ENCODE results near the gene GMPPB.
"Not testable (repeated sequence)": the region's sequence is repeated elsewhere in the genome, so short reads cannot be mapped to it uniquely, and the experiment has no call there.

GMPPB gene

GRCh38 chr3:49723628-49724551 lies at the start of gene GMPPB:
Gene GMPPB (minus strand): TSS chr3:49723951. CDS start chr3:49723726, 225 bp downstream.
- DNase-seq (ENCODE audit: low read depth), result peak; percentile 87

- no peak for DNase-seq (ENCODE audit: low read depth)
Measured at GRCh38 chr3:49772703-49773102, 49.0 kb upstream of the GMPPB start.

- DNase-seq (ENCODE audit: low read depth), result no peak
Measured at GRCh38 chr3:49771340-49771938, 47.7 kb upstream of the GMPPB start.

GRCh38 chr3:49769926-49770325 lies 46.2 kb upstream of the GMPPB start:
- no peak for DNase-seq (ENCODE audit: low read depth)

GRCh38 chr3:49769286-49769915 lies 45.6 kb upstream of the GMPPB start:
- no peak for DNase-seq (ENCODE audit: low read depth)

GRCh38 chr3:49763981-49764380 lies 40.2 kb upstream of the GMPPB start:
- DNase-seq (ENCODE audit: low read depth), result no peak

- no peak for DNase-seq (ENCODE audit: low read depth)
Measured at GRCh38 chr3:49761661-49762060, 37.9 kb upstream of the GMPPB start.

- no peak for DNase-seq (ENCODE audit: low read depth)
Measured at GRCh38 chr3:49759226-49759625, 35.5 kb upstream of the GMPPB start.

GRCh38 chr3:49757197-49757596 lies 33.4 kb upstream of the GMPPB start:
- no peak for DNase-seq (ENCODE audit: low read depth)

- no peak for DNase-seq (ENCODE audit: low read depth)
Measured at GRCh38 chr3:49756036-49756435, 32.3 kb upstream of the GMPPB start.

GRCh38 chr3:49754536-49754935 lies 30.8 kb upstream of the GMPPB start:
- no peak for DNase-seq (ENCODE audit: low read depth)

GRCh38 chr3:49751501-49751900 lies 27.8 kb upstream of the GMPPB start:
- no peak for DNase-seq (ENCODE audit: low read depth)

GRCh38 chr3:49750056-49750455 lies 26.3 kb upstream of the GMPPB start:
- no peak for DNase-seq (ENCODE audit: low read depth)

- not testable (repeated sequence) for DNase-seq (ENCODE audit: low read depth)
Measured at GRCh38 chr3:49748874-49749273, 25.1 kb upstream of the GMPPB start.

GRCh38 chr3:49747792-49748480 lies 24.2 kb upstream of the GMPPB start:
- no peak for DNase-seq (ENCODE audit: low read depth)

- DNase-seq (ENCODE audit: low read depth), result no peak
Measured at GRCh38 chr3:49745986-49746385, 22.2 kb upstream of the GMPPB start.

- DNase-seq (ENCODE audit: low read depth), result no peak
Measured at GRCh38 chr3:49740427-49740826, 16.7 kb upstream of the GMPPB start.

- no peak for DNase-seq (ENCODE audit: low read depth)
Measured at GRCh38 chr3:49738067-49738713, 14.4 kb upstream of the GMPPB start.

GRCh38 chr3:49734752-49735151 lies 11.0 kb upstream of the GMPPB start:
- no peak for DNase-seq (ENCODE audit: low read depth)

- no peak for DNase-seq (ENCODE audit: low read depth)
Measured at GRCh38 chr3:49733551-49733950, 9.8 kb upstream of the GMPPB start.

GRCh38 chr3:49732597-49732996 lies 8.8 kb upstream of the GMPPB start:
- DNase-seq (ENCODE audit: low read depth), result no peak
